SK-N-DZ (cell line): ENCODE results near the gene SLC25A44.

Experiments used
- small RNA-seq, 2 experiments: library from RNA; depleted of rRNA; stranded (forward); fragments of <200 nt; gene quantifications; one replicate each; pipeline ENCODE3, GENCODE V24; 2014

The SLC25A44 gene

Small RNA genes lying within 50 kb of the gene (small RNA-seq; reads per million reads assigned to genes)
- 0 reads per million in 2 experiments for gene RF00568
